GM23338 (cell line): Measurements from ENCODE around the gene GPC6. TPM values are rescaled to one million over a fixed set of nuclear protein-coding genes. Genes with fewer than 3 reads are reported as not detected.
A peak's percentile ranks its signal among the peaks of the same experiment; 100 is the strongest.

ENCODE experiments used
- ATAC-seq: fragments of 200-7000 bp; cut with Tn5 transposase; 3 replicates; pipeline ENCODE4 v1.9.1; 2020
- DNase-seq: peaks from one replicate; pipeline ENCODE4 v3.0.0-alpha.2; 2015; ENCODE audit warnings: low spot score
- H2AFZ ChIP-seq: fragments of 200-600 bp; sonication (generic); 2 replicates; pipeline ENCODE4 v1.8.0; 2016; ENCODE audit warnings: antibody characterized with exemption, mild to moderate bottlenecking, moderate library complexity
- H3F3A ChIP-seq: fragments of 200-600 bp; sonication (generic); replicated peaks from 2 replicates; pipeline ENCODE4 v1.8.0; 2017; ENCODE audit warnings: antibody characterized with exemption, mixed run types, low read depth
- H3K27ac ChIP-seq: fragments of 200-600 bp; sonication (generic); 2 replicates; pipeline ENCODE4 v1.6.1; 2016; ENCODE audit warnings: low read depth
- H3K27me3 ChIP-seq: fragments of 200-600 bp; sonication (generic); 2 replicates; pipeline ENCODE4 v1.8.0; 2016; ENCODE audit warnings: mild to moderate bottlenecking, mixed run types, moderate library complexity; ENCODE audit not compliant: insufficient read depth
- H3K36me3 ChIP-seq: fragments of 200-600 bp; sonication (generic); 2 replicates; pipeline ENCODE4 v1.8.0; 2016; ENCODE audit warnings: mild to moderate bottlenecking; ENCODE audit not compliant: insufficient read depth
- H3K4me1 ChIP-seq: fragments of 200-600 bp; sonication (generic); 2 replicates; pipeline ENCODE4 v1.8.0; 2016; ENCODE audit warnings: mild to moderate bottlenecking, moderate library complexity; ENCODE audit not compliant: insufficient read depth
- H3K4me2 ChIP-seq: fragments of 200-600 bp; sonication (generic); 2 replicates; pipeline ENCODE4 v1.7.1; 2017; ENCODE audit warnings: mixed run types
- H3K4me3 ChIP-seq: fragments of 200-600 bp; sonication (generic); 2 replicates; pipeline ENCODE4 v1.6.1; 2016; ENCODE audit warnings: mixed run types
- H3K79me2 ChIP-seq: fragments of 200-600 bp; sonication (generic); replicated peaks from 2 replicates; pipeline ENCODE4 v1.8.0; 2017; ENCODE audit warnings: mild to moderate bottlenecking; ENCODE audit not compliant: insufficient read depth
- H3K9me2 ChIP-seq: fragments of 200-600 bp; sonication (generic); 2 replicates; pipeline ENCODE4 v1.8.0; 2017; ENCODE audit not compliant: insufficient read depth
- H4K20me1 ChIP-seq: fragments of 200-600 bp; sonication (generic); replicated peaks from 2 replicates; pipeline ENCODE4 v1.8.0; 2017; ENCODE audit warnings: mild to moderate bottlenecking; ENCODE audit not compliant: insufficient read depth
- H3K27ac Mint-ChIP-seq: 2 replicates; pipeline ENCODE4 v1.8.0; 2020; ENCODE audit warnings: inconsistent platforms, mild to moderate bottlenecking, moderate library complexity, mixed read lengths
- H3K27me3 Mint-ChIP-seq: 3 replicates; pipeline ENCODE4 v1.8.0; 2022; ENCODE audit warnings: low read depth, mild to moderate bottlenecking, moderate library complexity, mixed read lengths, inconsistent platforms; ENCODE audit not compliant: insufficient read depth, poor library complexity
- H3K36me3 Mint-ChIP-seq: 3 replicates; pipeline ENCODE4 v1.8.0; 2021; ENCODE audit warnings: low read depth, mild to moderate bottlenecking, inconsistent platforms, moderate library complexity, mixed read lengths
- H3K4me1 Mint-ChIP-seq: 3 replicates; pipeline ENCODE4 v1.8.0; 2020; ENCODE audit warnings: mild to moderate bottlenecking, inconsistent platforms, mixed read lengths
- H3K4me3 Mint-ChIP-seq: 3 replicates; pipeline ENCODE4 v1.8.0; 2021; ENCODE audit warnings: moderate library complexity, mild to moderate bottlenecking, inconsistent platforms, mixed read lengths
- H3K9me3 Mint-ChIP-seq: 3 replicates; pipeline ENCODE4 v1.8.0; 2020; ENCODE audit warnings: moderate library complexity, mild to moderate bottlenecking, inconsistent platforms, mixed read lengths
- CREB1 ChIP-seq: fragments of 250-450 bp; sonication (Bioruptor Pico); IDR thresholded peaks from 2 replicates; pipeline ENCODE4 v1.5.0; 2020; ENCODE audit warnings: low read depth, mild to moderate bottlenecking, moderate library complexity
- EZH2 ChIP-seq: fragments of 200-600 bp; sonication (generic); IDR thresholded peaks from one replicate; pipeline ENCODE4 v1.8.0; 2017; ENCODE audit warnings: antibody characterized with exemption, mild to moderate bottlenecking, low read depth; ENCODE audit not compliant: unreplicated experiment
- EZH2phosphoT487 ChIP-seq: fragments of 200-600 bp; sonication (generic); IDR thresholded peaks from one replicate; pipeline ENCODE4 v1.8.1; 2018; ENCODE audit warnings: antibody characterized with exemption; ENCODE audit not compliant: unreplicated experiment
- JUNB ChIP-seq: IDR thresholded peaks from one replicate; pipeline ENCODE4 v1.6.1; 2016; ENCODE audit warnings: antibody characterized with exemption; ENCODE audit not compliant: unreplicated experiment
- NANOG ChIP-seq: IDR thresholded peaks from 2 replicates; pipeline ENCODE4 v1.6.1; 2016; ENCODE audit warnings: antibody characterized with exemption, borderline replicate concordance
- POLR2AphosphoS5 ChIP-seq: IDR thresholded peaks from 2 replicates; pipeline ENCODE4 v1.6.1; 2016; ENCODE audit warnings: antibody characterized with exemption, low read depth
- STAT1 ChIP-seq: IDR thresholded peaks from one replicate; pipeline ENCODE4 v1.6.1; 2016; ENCODE audit warnings: antibody characterized with exemption; ENCODE audit not compliant: unreplicated experiment
- ZNF114 ChIP-seq: fragments of 250-450 bp; sonication (Bioruptor Pico); IDR thresholded peaks from 2 replicates; pipeline ENCODE4 v1.5.0; 2020; ENCODE audit warnings: mild to moderate bottlenecking, moderate library complexity
- ZNF331 ChIP-seq: fragments of 250-450 bp; sonication (Bioruptor Pico); IDR thresholded peaks from 2 replicates; pipeline ENCODE4 v1.5.0; 2020; ENCODE audit warnings: low read depth, mild to moderate bottlenecking, moderate library complexity
- polyA plus RNA-seq: library from polyadenylated mRNA; unstranded; fragments of >200 nt; fragmentation: Nextera tagmentation; extraction: Ambion mirVana; gene quantifications from 2 replicates; pipeline ENCODE4 v1.2.1, GENCODE V29; 2016
- total RNA-seq: library from RNA; depleted of rRNA; stranded (reverse); fragments of >200 nt; shearing (Covaris generic); gene quantifications from 2 replicates; pipeline ENCODE4 v1.2.3, GENCODE V29; 2014
- TF ChIP-seq, protein P1 (sequence below): fragments of 250-450 bp; sonication (Bioruptor Pico); IDR thresholded peaks from 2 replicates; pipeline ENCODE4 v1.5.0; 2020; ENCODE audit warnings: mild to moderate bottlenecking, moderate library complexity
- TF ChIP-seq, protein P2 (sequence below): IDR thresholded peaks from one replicate; pipeline ENCODE4 v1.6.1; 2018; ENCODE audit warnings: antibody characterized with exemption; ENCODE audit not compliant: unreplicated experiment
- TF ChIP-seq, protein P3 (sequence below), 2 experiments: fragments of 200-600 bp in 1 of 2; sonication (generic) in 1 of 2; conservative IDR thresholded peaks; 2 replicates each; pipeline versions ENCODE4 v1.5.1 to v1.6.1; 2016 to 2017; ENCODE audit warnings: antibody characterized with exemption in 2 of 2, low read depth in 2 of 2, mild to moderate bottlenecking in 2 of 2, moderate library complexity in 1 of 2
- TF ChIP-seq, protein P4 (sequence below): IDR thresholded peaks from 2 replicates; pipeline ENCODE4 v1.6.1; 2016; ENCODE audit warnings: antibody characterized with exemption

Gene GPC6
- total and polyA plus RNA-seq, 2 experiments from 2014 or later: 6.4 to 28.6 TPM

DNA sequence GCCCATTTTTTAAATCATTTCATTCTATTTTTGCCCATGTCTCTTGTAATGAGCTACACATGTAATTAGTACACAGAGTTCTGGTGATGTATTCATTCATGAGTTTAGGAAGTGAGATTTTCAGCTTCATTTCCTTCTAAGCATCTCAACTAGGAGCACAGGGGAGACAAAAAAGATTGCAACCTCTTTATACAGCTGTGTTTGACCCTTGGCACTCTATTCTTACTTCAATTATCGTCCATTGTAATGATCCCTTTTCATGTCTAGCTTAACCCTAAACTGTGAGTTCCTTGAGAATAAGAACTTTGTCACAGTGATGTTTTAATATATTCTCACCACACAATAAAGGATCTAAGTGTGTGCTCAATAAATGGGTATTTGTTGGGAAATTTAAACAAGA lies 67.1 kb downstream of the GPC6 start:
- Histone ChIP-seq H4K20me1 (no peaks in the 10 kb centered on the region), H3K4me3 (no peak overlapping the region), H3K79me2 (peaks cover 9% of the 10 kb centered on the region), H3K27me3 (no peaks in the 10 kb centered on the region), H2AFZ (no peak overlapping the region), H3F3A (no peaks in the 10 kb centered on the region), H3K9me2 (no peaks in the 10 kb centered on the region), H3K4me1 (peaks cover 5% of the 10 kb centered on the region; the same call in 1 of the 2 replicates), H3K27ac (no peak overlapping the region), H3K4me2 (no peak overlapping the region), H3K36me3 (no peaks in the 10 kb centered on the region)
- DNase-seq (no peak), ATAC-seq (no peak)
- no peak overlapping the region for H3K4me3 Mint-ChIP-seq
- H3K4me1 Mint-ChIP-seq: peaks cover 24% of the 10 kb centered on the region
- TF ChIP-seq, protein P1, sequence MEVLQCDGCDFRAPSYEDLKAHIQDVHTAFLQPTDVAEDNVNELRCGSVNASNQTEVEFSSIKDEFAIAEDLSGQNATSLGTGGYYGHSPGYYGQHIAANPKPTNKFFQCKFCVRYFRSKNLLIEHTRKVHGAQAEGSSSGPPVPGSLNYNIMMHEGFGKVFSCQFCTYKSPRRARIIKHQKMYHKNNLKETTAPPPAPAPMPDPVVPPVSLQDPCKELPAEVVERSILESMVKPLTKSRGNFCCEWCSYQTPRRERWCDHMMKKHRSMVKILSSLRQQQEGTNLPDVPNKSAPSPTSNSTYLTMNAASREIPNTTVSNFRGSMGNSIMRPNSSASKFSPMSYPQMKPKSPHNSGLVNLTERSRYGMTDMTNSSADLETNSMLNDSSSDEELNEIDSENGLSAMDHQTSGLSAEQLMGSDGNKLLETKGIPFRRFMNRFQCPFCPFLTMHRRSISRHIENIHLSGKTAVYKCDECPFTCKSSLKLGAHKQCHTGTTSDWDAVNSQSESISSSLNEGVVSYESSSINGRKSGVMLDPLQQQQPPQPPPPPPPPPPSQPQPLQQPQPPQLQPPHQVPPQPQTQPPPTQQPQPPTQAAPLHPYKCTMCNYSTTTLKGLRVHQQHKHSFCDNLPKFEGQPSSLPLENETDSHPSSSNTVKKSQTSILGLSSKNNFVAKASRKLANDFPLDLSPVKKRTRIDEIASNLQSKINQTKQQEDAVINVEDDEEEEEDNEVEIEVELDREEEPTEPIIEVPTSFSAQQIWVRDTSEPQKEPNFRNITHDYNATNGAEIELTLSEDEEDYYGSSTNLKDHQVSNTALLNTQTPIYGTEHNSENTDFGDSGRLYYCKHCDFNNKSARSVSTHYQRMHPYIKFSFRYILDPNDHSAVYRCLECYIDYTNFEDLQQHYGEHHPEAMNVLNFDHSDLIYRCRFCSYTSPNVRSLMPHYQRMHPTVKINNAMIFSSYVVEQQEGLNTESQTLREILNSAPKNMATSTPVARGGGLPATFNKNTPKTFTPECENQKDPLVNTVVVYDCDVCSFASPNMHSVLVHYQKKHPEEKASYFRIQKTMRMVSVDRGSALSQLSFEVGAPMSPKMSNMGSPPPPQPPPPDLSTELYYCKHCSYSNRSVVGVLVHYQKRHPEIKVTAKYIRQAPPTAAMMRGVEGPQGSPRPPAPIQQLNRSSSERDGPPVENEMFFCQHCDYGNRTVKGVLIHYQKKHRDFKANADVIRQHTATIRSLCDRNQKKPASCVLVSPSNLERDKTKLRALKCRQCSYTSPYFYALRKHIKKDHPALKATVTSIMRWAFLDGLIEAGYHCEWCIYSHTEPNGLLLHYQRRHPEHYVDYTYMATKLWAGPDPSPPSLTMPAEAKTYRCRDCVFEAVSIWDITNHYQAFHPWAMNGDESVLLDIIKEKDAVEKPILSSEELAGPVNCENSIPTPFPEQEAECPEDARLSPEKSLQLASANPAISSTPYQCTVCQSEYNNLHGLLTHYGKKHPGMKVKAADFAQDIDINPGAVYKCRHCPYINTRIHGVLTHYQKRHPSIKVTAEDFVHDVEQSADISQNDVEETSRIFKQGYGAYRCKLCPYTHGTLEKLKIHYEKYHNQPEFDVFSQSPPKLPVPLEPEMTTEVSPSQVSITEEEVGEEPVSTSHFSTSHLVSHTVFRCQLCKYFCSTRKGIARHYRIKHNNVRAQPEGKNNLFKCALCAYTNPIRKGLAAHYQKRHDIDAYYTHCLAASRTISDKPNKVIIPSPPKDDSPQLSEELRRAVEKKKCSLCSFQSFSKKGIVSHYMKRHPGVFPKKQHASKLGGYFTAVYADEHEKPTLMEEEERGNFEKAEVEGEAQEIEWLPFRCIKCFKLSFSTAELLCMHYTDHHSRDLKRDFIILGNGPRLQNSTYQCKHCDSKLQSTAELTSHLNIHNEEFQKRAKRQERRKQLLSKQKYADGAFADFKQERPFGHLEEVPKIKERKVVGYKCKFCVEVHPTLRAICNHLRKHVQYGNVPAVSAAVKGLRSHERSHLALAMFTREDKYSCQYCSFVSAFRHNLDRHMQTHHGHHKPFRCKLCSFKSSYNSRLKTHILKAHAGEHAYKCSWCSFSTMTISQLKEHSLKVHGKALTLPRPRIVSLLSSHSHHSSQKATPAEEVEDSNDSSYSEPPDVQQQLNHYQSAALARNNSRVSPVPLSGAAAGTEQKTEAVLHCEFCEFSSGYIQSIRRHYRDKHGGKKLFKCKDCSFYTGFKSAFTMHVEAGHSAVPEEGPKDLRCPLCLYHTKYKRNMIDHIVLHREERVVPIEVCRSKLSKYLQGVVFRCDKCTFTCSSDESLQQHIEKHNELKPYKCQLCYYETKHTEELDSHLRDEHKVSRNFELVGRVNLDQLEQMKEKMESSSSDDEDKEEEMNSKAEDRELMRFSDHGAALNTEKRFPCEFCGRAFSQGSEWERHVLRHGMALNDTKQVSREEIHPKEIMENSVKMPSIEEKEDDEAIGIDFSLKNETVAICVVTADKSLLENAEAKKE: no peak
- TF ChIP-seq, protein P2, sequence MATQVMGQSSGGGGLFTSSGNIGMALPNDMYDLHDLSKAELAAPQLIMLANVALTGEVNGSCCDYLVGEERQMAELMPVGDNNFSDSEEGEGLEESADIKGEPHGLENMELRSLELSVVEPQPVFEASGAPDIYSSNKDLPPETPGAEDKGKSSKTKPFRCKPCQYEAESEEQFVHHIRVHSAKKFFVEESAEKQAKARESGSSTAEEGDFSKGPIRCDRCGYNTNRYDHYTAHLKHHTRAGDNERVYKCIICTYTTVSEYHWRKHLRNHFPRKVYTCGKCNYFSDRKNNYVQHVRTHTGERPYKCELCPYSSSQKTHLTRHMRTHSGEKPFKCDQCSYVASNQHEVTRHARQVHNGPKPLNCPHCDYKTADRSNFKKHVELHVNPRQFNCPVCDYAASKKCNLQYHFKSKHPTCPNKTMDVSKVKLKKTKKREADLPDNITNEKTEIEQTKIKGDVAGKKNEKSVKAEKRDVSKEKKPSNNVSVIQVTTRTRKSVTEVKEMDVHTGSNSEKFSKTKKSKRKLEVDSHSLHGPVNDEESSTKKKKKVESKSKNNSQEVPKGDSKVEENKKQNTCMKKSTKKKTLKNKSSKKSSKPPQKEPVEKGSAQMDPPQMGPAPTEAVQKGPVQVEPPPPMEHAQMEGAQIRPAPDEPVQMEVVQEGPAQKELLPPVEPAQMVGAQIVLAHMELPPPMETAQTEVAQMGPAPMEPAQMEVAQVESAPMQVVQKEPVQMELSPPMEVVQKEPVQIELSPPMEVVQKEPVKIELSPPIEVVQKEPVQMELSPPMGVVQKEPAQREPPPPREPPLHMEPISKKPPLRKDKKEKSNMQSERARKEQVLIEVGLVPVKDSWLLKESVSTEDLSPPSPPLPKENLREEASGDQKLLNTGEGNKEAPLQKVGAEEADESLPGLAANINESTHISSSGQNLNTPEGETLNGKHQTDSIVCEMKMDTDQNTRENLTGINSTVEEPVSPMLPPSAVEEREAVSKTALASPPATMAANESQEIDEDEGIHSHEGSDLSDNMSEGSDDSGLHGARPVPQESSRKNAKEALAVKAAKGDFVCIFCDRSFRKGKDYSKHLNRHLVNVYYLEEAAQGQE: no peak
- TF ChIP-seq ZNF331 (CRISPR knock-in tag) (no peak), POLR2AphosphoS5 (no peak), EZH2 (no peak), EZH2phosphoT487 (no peak), CREB1 (no peak), STAT1 (no peak), JUNB (no peak), NANOG (no peak), ZNF114 (CRISPR knock-in tag) (no peak)
- TF ChIP-seq, protein P3, sequence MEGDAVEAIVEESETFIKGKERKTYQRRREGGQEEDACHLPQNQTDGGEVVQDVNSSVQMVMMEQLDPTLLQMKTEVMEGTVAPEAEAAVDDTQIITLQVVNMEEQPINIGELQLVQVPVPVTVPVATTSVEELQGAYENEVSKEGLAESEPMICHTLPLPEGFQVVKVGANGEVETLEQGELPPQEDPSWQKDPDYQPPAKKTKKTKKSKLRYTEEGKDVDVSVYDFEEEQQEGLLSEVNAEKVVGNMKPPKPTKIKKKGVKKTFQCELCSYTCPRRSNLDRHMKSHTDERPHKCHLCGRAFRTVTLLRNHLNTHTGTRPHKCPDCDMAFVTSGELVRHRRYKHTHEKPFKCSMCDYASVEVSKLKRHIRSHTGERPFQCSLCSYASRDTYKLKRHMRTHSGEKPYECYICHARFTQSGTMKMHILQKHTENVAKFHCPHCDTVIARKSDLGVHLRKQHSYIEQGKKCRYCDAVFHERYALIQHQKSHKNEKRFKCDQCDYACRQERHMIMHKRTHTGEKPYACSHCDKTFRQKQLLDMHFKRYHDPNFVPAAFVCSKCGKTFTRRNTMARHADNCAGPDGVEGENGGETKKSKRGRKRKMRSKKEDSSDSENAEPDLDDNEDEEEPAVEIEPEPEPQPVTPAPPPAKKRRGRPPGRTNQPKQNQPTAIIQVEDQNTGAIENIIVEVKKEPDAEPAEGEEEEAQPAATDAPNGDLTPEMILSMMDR (conservative IDR thresholded peaks at IDR 0.05; ENCODE audit: low read depth in 2 of 2): no peak
- TF ChIP-seq, protein P4, sequence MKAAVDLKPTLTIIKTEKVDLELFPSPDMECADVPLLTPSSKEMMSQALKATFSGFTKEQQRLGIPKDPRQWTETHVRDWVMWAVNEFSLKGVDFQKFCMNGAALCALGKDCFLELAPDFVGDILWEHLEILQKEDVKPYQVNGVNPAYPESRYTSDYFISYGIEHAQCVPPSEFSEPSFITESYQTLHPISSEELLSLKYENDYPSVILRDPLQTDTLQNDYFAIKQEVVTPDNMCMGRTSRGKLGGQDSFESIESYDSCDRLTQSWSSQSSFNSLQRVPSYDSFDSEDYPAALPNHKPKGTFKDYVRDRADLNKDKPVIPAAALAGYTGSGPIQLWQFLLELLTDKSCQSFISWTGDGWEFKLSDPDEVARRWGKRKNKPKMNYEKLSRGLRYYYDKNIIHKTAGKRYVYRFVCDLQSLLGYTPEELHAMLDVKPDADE: no peak
- H3K27ac Mint-ChIP-seq: peak overlapping the region; percentile 53; the same call in 1 of the 2 replicates
- H3K36me3 Mint-ChIP-seq: no peaks in the 10 kb centered on the region
- peaks cover 2% of the 10 kb centered on the region for H3K27me3 Mint-ChIP-seq
- H3K9me3 Mint-ChIP-seq: no peaks in the 10 kb centered on the region
